ENCODE data around the gene CAPNS2. TPM values are rescaled to one million over a fixed set of nuclear protein-coding genes. Genes with fewer than 3 reads are reported as not detected.

Gene CAPNS2
- polyA plus RNA-seq, 1 experiment: 0.14 TPM

Other genes starting within 250 kb of the CAPNS2 start
- gene IRX6, start 242.5 kb upstream of the CAPNS2 start, polyA plus RNA-seq (2011; rRNA removed): not detected in 2 replicates
- gene MMP2, start 87.5 kb upstream of the CAPNS2 start, polyA plus RNA-seq (2011; rRNA removed): 1,281 and 1,465 TPM in 2 replicates
- 10.5 and 20.6 TPM in 2 replicates for gene LPCAT2, start 57.6 kb upstream of the CAPNS2 start, polyA plus RNA-seq (2011; rRNA removed)
- gene SLC6A2, start 89.3 kb downstream of the CAPNS2 start, polyA plus RNA-seq (2011; rRNA removed): not detected in 2 replicates

All from AG04450 (cell line).